Prostate gland (tissue), 2 donors: Measurements from ENCODE around the gene POU2AF3.

ENCODE experiments used
- CTCF ChIP-seq, 4 experiments: fragments of 200-600 bp in 2 of 4; fragments of 450-650 bp in 2 of 4; sonication (generic) in 2 of 4; IDR thresholded peaks; 1 replicate in 3 of 4; 2 replicates in 1 of 4; pipeline ENCODE4 v1.5.1; 2016 to 2019; ENCODE audit warnings: antibody characterized with exemption in 4 of 4, mild to moderate bottlenecking in 2 of 4, moderate library complexity in 2 of 4
- POLR2A ChIP-seq: fragments of 450-650 bp; IDR thresholded peaks from one replicate; pipeline ENCODE4 v1.6.1; 2016; ENCODE audit warnings: antibody characterized with exemption, mild to moderate bottlenecking

GRCh38 chr11:111291764-111292163 lies 6.6 kb upstream of the POU2AF3 start:
- TF ChIP-seq CTCF (IDR thresholded peaks at IDR 0.05) (no peak), POLR2A (no peak)
